Right lobe of liver (tissue), 6 donors: ENCODE measurements around the gene ASPSCR1. TPM values are rescaled to one million over a fixed set of nuclear protein-coding genes. Genes with fewer than 3 reads are reported as not detected.

Experiments used
- ATAC-seq, 4 donors: fragments of 200-7000 bp; cut with Tn5 transposase; one replicate each; pipeline ENCODE4 v1.9.1; 2020; ENCODE audit warnings: mild to moderate bottlenecking in 4 of 4, moderate library complexity in 4 of 4
- DNase-seq, 3 donors: peaks; one replicate each; pipeline ENCODE4 v3.0.0-alpha.2; 2020
- H3K27ac ChIP-seq, 3 donors: fragments of 200-600 bp; one replicate each; pipeline ENCODE4 v1.8.0; 2022
- H3K27me3 ChIP-seq, 2 donors: fragments of 200-600 bp; one replicate each; pipeline ENCODE4 v1.8.0; 2022
- H3K36me3 ChIP-seq, 4 donors: fragments of 200-600 bp; sonication (generic) in 1 of 4; one replicate each; pipeline versions ENCODE4 v1.5.1 to v1.8.0; 2017 to 2022; ENCODE audit warnings: control low read depth in 1 of 4
- H3K4me1 ChIP-seq, 4 donors: fragments of 200-600 bp; sonication (generic) in 1 of 4; one replicate each; pipeline versions ENCODE4 v1.5.1 to v1.8.0; 2017 to 2022; ENCODE audit warnings: control low read depth in 1 of 4
- H3K4me3 ChIP-seq, 3 donors: fragments of 200-600 bp; one replicate each; pipeline ENCODE4 v1.8.0; 2022
- H3K9me3 ChIP-seq, 4 donors: fragments of 200-600 bp; sonication (generic) in 1 of 4; one replicate each; pipeline versions ENCODE4 v1.5.1 to v1.8.0; 2017 to 2022; ENCODE audit warnings: control low read depth in 1 of 4
- POLR2A ChIP-seq: fragments of 450-650 bp; IDR thresholded peaks from one replicate; pipeline ENCODE4 v1.6.1; 2017; ENCODE audit warnings: antibody characterized with exemption, mild to moderate bottlenecking
- WGBS: methylation state at CpG from one replicate; pipeline ENCODE4 v1.1.6; 2018; ENCODE audit warnings: low coverage, low lambda C conversion rate; ENCODE audit not compliant: insufficient coverage; ENCODE audit errors: missing lambda C conversion rate; 5-methylcytosine and 5-hydroxymethylcytosine counted together
- intact Hi-C, 2 donors: fragments of 100-400 bp; cut with DNase I; formaldehyde crosslinking; loops; one replicate each; pipeline versions ENCODE4 v1.11.2 to v1.14.1; 2022
- total RNA-seq, 6 experiments: library from RNA; depleted of rRNA in 2 of 6; stranded (reverse); fragments of >200 nt in 2 of 6; fragmentation: NEBNext Ultra II Directional in 3 of 6; extraction: Animal tissue kit (Norgen Biotek cat#: 25700) in 3 of 6; gene quantifications; one replicate each; pipeline versions ENCODE4 v1.1.0 to v1.2.4, GENCODE V29; 2016 to 2023
- TF ChIP-seq, protein P1 (sequence below), 4 donors: fragments of 200-600 bp in 3 of 4; fragments of 450-650 bp in 1 of 4; IDR thresholded peaks; one replicate each; pipeline versions ENCODE4 v1.5.1 to v1.8.0; 2016 to 2022; ENCODE audit warnings: antibody characterized with exemption in 4 of 4, mild to moderate bottlenecking in 2 of 4
- donor health status: DM: no; HTN: yes; CAD: no.
- donor health status: DM: no; HTN: no; CAD: no.
- donor health status: DM: no; HTN: no; CAD: no.
- donor health status: DM: no; HTN: yes; CAD: no.
- donor health status: DM: no; HTN: yes; CAD: no.

The ASPSCR1 gene
- total RNA-seq, 6 experiments from 2014 or later, result 24.4 to 55.6 (median 32.9) TPM

DNA sequence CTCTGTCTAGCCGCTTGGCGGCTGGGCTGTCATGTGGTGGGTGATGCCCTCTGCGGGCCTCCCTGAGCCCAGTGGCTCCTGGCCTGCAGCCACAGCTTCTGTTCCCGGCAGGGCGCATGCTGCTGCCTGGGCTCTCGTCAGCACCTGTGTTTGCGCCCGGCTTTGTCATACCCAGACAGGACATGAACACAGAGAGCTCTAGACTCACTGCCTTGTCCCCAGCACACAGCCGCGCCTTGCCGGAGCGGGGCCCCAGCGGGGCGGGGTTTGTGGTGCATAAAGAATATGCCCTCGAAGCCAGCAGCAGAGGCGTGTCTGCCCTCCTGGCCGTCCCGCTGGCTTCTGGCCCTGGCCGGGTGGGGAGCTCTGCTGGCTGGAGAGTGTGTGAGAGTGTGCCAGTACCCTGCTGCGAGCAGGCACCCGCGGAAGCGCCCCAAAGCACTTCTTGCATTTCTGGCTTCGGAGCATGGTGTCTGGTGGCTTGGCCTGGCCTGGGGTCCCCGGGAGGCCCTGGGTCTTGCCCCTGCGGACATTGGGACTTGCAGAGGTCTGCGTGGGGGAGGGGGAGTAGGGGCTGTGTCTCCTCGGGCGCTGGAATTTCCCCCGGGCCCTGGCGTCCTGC lies 14.4 kb downstream of the ASPSCR1 start:
- peak; percentile 35 for TF ChIP-seq POLR2A
- TF ChIP-seq, protein P1, sequence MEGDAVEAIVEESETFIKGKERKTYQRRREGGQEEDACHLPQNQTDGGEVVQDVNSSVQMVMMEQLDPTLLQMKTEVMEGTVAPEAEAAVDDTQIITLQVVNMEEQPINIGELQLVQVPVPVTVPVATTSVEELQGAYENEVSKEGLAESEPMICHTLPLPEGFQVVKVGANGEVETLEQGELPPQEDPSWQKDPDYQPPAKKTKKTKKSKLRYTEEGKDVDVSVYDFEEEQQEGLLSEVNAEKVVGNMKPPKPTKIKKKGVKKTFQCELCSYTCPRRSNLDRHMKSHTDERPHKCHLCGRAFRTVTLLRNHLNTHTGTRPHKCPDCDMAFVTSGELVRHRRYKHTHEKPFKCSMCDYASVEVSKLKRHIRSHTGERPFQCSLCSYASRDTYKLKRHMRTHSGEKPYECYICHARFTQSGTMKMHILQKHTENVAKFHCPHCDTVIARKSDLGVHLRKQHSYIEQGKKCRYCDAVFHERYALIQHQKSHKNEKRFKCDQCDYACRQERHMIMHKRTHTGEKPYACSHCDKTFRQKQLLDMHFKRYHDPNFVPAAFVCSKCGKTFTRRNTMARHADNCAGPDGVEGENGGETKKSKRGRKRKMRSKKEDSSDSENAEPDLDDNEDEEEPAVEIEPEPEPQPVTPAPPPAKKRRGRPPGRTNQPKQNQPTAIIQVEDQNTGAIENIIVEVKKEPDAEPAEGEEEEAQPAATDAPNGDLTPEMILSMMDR (IDR thresholded peaks at IDR 0.05), result peak in 2 of 4 donors; percentile 7 to 16
- WGBS, result no CpG with 5 or more reads among the region's 31 CpGs
- peak; percentile 90 to 94 (median 91) for ATAC-seq

DNA sequence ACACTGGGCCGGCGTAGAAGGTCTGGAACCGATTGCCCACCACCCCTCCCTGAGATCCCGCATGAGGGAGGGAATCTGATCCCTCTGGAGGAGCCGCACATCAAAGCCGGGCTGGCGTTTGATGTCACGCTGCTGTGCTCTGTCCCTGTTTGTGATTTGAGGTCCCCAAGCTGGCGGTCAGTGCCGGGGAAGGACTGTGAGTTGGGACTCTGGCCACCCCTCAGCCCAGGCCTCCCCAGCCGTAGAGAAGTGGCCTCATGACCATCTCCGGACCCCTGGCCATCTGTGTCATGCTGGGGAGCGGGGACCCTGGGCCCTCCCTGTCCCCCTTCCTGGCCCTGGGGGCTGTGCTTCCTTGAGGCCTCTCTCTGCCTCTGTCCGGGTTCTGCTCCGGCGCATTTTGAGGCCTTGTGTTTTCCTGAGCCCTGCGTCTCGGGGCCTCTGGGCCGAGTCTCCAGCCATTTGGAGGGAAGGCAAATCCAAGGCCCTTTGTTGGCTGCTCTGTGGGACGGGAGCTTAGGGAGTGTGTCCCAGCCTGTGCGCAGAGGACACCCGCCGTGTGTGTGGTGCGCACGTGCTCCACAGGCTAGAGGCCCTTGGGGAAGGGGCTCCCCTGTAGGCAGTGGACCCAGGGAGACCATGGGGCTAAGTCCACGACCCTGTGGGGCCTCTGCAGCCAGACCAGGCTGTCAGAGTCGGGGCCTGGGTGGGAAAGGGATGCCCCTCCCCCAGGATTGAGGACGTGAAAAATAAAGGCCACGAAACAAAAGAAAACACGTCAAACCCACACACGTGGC lies 15.1 kb downstream of the ASPSCR1 start:
- peak in 1 of 4 donors; percentile 1 for ATAC-seq
- 84% methylated on average over 10 of the region's 31 CpGs for WGBS
- H3K27ac ChIP-seq, result peak overlapping the region in 1 of 3 donors; percentile 43
- TF ChIP-seq POLR2A, result no peak
- TF ChIP-seq, protein P1 (IDR thresholded peaks at IDR 0.05), result no peak
- H3K4me3 ChIP-seq, result peak overlapping the region in 1 of 3 donors; percentile 19
- peak in 1 of 3 donors; percentile 54 for DNase-seq
- peaks cover 0 to 21% (median 10%) of the 10 kb centered on the region in 4 donors for H3K4me1 ChIP-seq
- intact Hi-C loops, result no loop called here
- H3K27me3 ChIP-seq, result no peaks in the 10 kb centered on the region
- no peaks in the 10 kb centered on the region for H3K36me3 ChIP-seq
- no peaks in the 10 kb centered on the region for H3K9me3 ChIP-seq

More for the DNA sequence above, 14.4 kb downstream of the ASPSCR1 start:
- H3K4me1 ChIP-seq, result peaks cover 0 to 21% (median 10%) of the 10 kb centered on the region in 4 donors
- H3K9me3 ChIP-seq, result no peaks in the 10 kb centered on the region
- H3K36me3 ChIP-seq, result peaks cover 0 to under 1% (median 0%) of the 10 kb centered on the region in 4 donors
- peak overlapping the region in 1 of 3 donors; percentile 43 for H3K27ac ChIP-seq
- H3K27me3 ChIP-seq, result no peaks in the 10 kb centered on the region
- intact Hi-C loops, result no loop called here
- DNase-seq, result peak; percentile 87 to 95 (median 94)
- H3K4me3 ChIP-seq, result peak overlapping the region in 1 of 3 donors; percentile 19

DNA sequence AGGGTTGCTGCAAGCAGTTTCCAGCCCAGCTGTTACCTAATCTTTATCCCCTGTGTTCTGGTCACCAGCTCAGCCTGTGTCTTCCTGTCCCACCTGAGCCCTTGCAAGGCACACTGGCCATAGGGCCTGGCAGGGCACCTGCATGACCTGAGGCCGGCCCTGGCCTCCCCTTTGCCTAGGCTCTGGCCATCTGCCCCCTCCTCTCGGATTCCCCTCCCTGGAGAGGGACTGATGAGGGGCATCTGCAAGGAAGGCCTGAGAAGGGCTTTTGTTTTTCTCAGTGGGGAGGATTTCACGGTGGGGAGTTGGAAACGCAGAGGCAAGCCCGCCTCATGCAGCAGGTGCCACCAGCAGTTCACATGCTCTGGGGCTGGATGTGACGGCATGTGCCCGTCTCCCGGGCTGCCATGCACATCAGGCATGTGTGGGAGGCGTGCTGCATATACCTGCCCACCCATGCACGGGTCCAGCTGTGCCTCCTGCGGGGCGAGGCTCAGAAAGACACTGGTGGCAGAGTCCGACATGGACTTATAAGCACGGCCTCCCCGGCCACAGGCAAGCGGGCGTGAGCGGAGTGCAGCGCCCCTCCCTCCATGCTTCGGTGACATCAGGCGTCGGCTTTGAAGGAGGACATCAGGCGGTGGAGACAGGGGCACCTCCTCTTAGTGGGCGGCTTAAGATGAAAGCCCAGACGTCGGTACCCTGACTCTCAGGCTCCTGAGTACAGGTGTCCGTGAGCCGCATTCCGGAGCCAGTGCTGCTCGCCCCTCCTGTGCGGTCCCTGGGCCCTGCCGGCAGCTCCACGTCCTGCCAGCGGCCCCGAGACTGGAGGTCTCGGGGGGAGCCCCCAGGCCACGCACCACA lies 16.5 kb downstream of the ASPSCR1 start:
- TF ChIP-seq, protein P1 (IDR thresholded peaks at IDR 0.05), result no peak
- no peak overlapping the region for H3K27ac ChIP-seq
- peaks cover 0 to 24% (median 10%) of the 10 kb centered on the region in 4 donors for H3K4me1 ChIP-seq
- H3K9me3 ChIP-seq, result no peaks in the 10 kb centered on the region
- intact Hi-C loops, result no loop called here
- H3K27me3 ChIP-seq, result no peaks in the 10 kb centered on the region
- no peaks in the 10 kb centered on the region for H3K36me3 ChIP-seq
- WGBS, result 53% methylated on average over 3 of the region's 37 CpGs
- H3K4me3 ChIP-seq, result no peak overlapping the region
- ATAC-seq (no peak), DNase-seq (no peak)

DNA sequence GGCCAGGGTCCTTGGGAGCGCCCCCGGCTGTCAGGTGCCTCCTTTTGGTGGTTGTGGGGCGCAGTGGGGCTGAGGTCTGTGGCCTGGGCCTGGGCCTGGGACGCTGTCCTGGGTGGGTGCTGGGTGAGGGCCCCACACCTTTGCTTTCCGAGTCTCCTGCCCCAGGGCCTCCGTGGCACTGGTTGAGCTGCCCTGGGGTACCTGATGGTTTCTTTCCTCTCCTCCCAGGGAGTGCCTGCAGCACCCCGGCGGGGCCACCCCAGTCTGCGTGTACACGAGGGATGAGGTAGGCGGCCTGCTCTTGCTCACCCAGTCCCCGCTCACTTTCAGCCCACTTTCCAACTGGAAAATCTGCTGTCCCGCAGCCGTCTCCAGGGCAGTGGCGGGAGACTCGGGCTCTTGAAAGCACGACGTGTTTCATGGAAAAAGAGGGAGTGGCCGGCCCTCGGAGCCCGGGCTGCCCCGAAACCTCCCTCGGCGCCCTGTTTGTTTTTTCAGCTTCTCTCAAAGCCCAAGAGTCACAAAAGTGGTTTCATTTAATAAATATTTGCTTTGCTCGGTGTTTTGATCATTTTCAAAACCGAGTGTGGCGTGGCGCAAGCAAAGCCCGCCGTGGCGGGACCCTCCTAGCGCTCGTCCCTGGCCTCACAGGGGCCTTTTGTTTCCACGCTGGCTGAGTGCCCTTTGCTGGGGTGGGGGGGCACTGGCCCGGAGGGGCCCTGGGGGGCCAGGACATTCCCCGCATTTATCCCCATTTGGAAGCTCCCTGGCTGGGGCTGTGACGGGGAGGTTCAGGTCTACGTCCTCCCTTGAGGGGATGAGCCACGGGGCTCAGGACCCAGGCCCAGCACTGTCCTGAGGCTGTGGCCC lies 17.4 kb downstream of the ASPSCR1 start:
- Histone ChIP-seq H3K4me3 (no peak overlapping the region), H3K27ac (no peak overlapping the region), H3K36me3 (no peaks in the 10 kb centered on the region), H3K4me1 (peaks cover 0 to 32% (median 13%) of the 10 kb centered on the region in 4 donors), H3K9me3 (no peaks in the 10 kb centered on the region), H3K27me3 (no peaks in the 10 kb centered on the region)
- WGBS, result 35% methylated on average over 11 of the region's 39 CpGs
- no peak for ATAC-seq
- intact Hi-C loops, result no loop called here
- TF ChIP-seq POLR2A, result no peak
- peak in 1 of 3 donors; percentile 53 for DNase-seq
